HCT116 (cell line): ENCODE data around the gene ACOT7.

Experiments
- CBX3 ChIP-seq: IDR thresholded peaks from 2 replicates; pipeline ENCODE4 v1.6.1; 2012; ENCODE audit warnings: low read depth
- EZH2phosphoT487 ChIP-seq: fragments of 200-600 bp; IDR thresholded peaks from 2 replicates; pipeline ENCODE4 v1.6.1; 2018; ENCODE audit warnings: antibody characterized with exemption, borderline replicate concordance
- FOSL1 ChIP-seq: IDR thresholded peaks from 2 replicates; pipeline ENCODE4 v1.6.1; 2012; ENCODE audit warnings: low read depth
- JUND ChIP-seq: IDR thresholded peaks from 2 replicates; pipeline ENCODE4 v1.6.1; 2012
- SIN3A ChIP-seq: IDR thresholded peaks from 2 replicates; pipeline ENCODE4 v1.6.1; 2012; ENCODE audit warnings: low read depth
- TF ChIP-seq, protein P1 (sequence below), 3 experiments: fragments of 200-600 bp in 1 of 3; sonication (generic) in 1 of 3; IDR thresholded peaks in 2 of 3; conservative IDR thresholded peaks in 1 of 3; 2 replicates each; pipeline ENCODE4 v1.5.1; 2012 to 2017; ENCODE audit warnings: low read depth in 2 of 3, low read length in 2 of 3, antibody characterized with exemption in 1 of 3, borderline replicate concordance in 1 of 3, control low read depth in 1 of 3, mild to moderate bottlenecking in 1 of 3, mixed read lengths in 1 of 3, mixed run types in 1 of 3, moderate library complexity in 1 of 3; ENCODE audit not compliant: insufficient read depth in 1 of 3
- TF ChIP-seq, protein P2 (sequence below): IDR thresholded peaks from 2 replicates; pipeline ENCODE4 v1.6.1; 2012

DNA sequence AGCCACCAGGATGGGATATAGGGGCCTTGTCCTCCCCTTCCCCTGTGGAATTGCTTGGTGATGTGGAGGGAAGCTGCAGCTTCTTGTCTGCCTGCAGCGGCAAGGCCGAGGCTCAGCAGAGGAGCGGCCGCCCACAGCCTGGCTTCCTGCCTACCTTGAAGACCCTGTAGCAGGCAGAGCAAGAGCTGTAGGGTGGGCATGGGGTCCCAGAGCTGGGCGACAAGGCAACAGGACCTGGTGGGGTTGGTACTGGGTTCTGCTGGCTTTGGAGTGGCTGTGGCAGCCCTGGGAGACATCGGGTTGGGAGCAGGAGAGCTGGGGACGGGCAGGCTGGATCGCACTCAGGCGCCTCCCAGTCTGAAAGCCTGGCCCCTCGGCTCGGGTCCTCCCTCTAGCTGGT lies 126.9 kb downstream of the ACOT7 start:
- TF ChIP-seq, protein P1, sequence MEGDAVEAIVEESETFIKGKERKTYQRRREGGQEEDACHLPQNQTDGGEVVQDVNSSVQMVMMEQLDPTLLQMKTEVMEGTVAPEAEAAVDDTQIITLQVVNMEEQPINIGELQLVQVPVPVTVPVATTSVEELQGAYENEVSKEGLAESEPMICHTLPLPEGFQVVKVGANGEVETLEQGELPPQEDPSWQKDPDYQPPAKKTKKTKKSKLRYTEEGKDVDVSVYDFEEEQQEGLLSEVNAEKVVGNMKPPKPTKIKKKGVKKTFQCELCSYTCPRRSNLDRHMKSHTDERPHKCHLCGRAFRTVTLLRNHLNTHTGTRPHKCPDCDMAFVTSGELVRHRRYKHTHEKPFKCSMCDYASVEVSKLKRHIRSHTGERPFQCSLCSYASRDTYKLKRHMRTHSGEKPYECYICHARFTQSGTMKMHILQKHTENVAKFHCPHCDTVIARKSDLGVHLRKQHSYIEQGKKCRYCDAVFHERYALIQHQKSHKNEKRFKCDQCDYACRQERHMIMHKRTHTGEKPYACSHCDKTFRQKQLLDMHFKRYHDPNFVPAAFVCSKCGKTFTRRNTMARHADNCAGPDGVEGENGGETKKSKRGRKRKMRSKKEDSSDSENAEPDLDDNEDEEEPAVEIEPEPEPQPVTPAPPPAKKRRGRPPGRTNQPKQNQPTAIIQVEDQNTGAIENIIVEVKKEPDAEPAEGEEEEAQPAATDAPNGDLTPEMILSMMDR (IDR thresholded peaks at IDR 0.05 in 2 of 3, conservative IDR thresholded peaks at IDR 0.05 in 1 of 3; ENCODE audit: borderline replicate concordance in 1 of 3, insufficient read depth in 1 of 3, low read depth in 2 of 3, low read length in 2 of 3) = no peak
- TF ChIP-seq, protein P2, sequence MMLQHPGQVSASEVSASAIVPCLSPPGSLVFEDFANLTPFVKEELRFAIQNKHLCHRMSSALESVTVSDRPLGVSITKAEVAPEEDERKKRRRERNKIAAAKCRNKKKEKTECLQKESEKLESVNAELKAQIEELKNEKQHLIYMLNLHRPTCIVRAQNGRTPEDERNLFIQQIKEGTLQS = no peak
- TF ChIP-seq FOSL1 (no peak), EZH2phosphoT487 (no peak), JUND (no peak), CBX3 (no peak), SIN3A (no peak)
